ENCODE data around the gene YBX1. TPM values are rescaled to one million over a fixed set of nuclear protein-coding genes. Genes with fewer than 3 reads are reported as not detected.
"Not testable (repeated sequence)": the region's sequence is repeated elsewhere in the genome, so short reads cannot be mapped to it uniquely, and the experiment has no call there.

YBX1 gene
- total RNA-seq, 1 donor from 2014 or later: 1,013 TPM

DNA sequence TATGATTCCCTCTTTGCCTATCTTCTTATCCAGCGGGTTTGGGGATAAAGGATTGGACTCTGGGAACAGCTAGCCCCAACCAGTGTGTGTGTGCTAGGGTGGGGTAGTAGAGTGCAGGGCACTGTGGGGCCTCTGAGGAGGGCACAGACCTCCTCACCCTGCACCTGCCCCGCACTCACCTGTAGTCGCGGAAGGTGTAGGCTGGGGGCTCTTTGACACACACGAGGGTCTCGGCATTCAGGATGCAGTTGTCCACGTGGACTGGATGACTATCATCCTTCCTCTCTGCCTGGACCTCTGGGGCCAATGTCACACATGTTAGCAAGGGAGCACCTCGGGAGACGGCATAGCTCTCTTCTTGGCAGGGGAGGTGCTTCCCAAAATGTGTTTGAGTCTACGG, 65.8 kb downstream of the YBX1 start:
- no peak for DNase-seq (ENCODE audit: low read depth)

DNA sequence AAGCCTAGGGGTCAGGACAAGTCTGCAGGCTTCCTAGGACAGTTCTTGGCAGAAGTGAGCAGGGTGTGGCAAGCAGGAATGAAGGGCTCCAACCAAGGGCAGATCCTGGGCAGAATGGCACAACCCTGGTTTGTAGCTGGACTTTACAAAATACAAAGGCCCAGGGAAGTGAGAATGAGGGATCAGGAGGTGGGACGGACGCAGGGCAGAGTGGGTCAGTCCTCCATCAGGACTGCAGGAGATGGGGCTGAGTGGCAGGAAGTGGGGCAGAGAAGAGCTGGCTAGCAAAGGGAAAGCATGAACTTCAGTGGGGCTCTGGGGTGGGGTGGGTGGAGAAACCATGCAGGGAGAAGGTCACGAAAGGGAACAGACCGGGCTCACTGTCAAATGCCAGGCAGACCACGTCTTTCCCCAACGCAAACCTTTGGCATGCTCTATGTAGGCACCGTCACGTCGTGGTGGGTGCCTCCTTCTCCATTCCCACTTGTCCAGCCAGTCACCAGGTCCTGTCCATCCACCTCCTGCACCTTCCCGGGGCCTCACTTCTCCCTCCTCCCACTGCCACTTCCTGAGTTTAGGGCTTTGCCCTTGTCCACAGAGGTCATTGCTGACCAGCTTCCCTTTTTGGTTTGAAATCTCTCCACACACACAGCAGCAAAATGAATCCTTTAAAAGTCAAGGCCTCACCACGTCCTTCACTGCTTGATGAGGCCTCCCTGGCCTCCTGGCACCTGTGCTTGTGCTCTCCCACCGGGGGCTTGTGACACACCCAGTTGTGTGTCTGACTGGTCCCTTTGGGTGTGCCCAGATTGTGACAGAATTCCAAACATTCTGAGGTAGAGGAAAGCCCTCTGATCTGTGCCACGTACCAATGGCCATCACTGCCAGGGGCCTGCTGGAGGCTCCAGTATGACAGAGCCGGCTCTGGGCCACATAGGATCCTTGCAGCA, 66.5 kb downstream of the YBX1 start:
- no peak for DNase-seq (ENCODE audit: low read depth)

GRCh38 chr1:42750041-42750440, 67.8 kb downstream of the YBX1 start:
- DNase-seq (ENCODE audit: low read depth): no peak

GRCh38 chr1:42751511-42752070, 69.4 kb downstream of the YBX1 start:
- not testable (repeated sequence) for DNase-seq (ENCODE audit: low read depth)

GRCh38 chr1:42752284-42752683, 70.1 kb downstream of the YBX1 start:
- DNase-seq (ENCODE audit: low read depth): no peak

DNA sequence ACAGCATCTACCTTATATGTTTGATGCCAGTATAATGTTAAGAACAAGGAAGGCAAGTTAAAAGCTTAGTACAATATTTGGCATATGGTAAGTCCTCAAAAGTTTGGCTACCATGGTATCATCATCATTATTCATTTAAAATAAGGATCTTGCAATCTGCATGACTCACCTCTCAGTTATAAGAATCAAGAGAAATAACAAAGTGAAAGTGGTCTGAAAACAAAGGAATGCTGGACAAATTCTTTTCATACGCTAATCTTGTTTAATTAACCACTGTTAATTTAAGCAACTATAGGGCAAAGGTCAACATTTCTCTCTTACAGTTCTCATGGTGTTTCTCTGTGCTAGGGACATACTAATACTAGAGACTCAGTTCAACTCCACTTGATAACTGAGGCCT, 70.9 kb downstream of the YBX1 start:
- no peak for DNase-seq (ENCODE audit: low read depth)

Other genes starting within 250 kb of the YBX1 start
- gene ZMYND12, start 226.4 kb upstream of the YBX1 start, total RNA-seq: not detected in 2 replicates
- gene PPCS, start 225.9 kb upstream of the YBX1 start, total RNA-seq: 44.6 and 56.3 TPM in 2 replicates
- gene CCDC30, start 219.1 kb upstream of the YBX1 start, total RNA-seq: 0.11 and 0.78 TPM in 2 replicates
- 24.3 and 42.2 TPM in 2 replicates for gene PPIH, start 24.0 kb upstream of the YBX1 start, total RNA-seq
- gene CLDN19, start 57.8 kb downstream of the YBX1 start, total RNA-seq: not detected in 2 replicates
- 53.0 and 57.3 TPM in 2 replicates for gene P3H1, start 84.6 kb downstream of the YBX1 start, total RNA-seq
- gene C1orf50, start 84.8 kb downstream of the YBX1 start, total RNA-seq: 7.9 and 12.5 TPM in 2 replicates
- gene TMEM269, start 102.6 kb downstream of the YBX1 start, total RNA-seq: 0.03 and 0.05 TPM in 2 replicates
- gene ERMAP, start 134.7 kb downstream of the YBX1 start, total RNA-seq: 15.1 and 15.9 TPM in 2 replicates
- 30.7 and 33.6 TPM in 2 replicates for gene SVBP, start 135.0 kb downstream of the YBX1 start, total RNA-seq
- 10.8 and 11.1 TPM in 2 replicates for gene ZNF691, start 164.2 kb downstream of the YBX1 start, total RNA-seq

Data from myocyte (in vitro differentiated cells).